Midbrain (tissue), 1 donor: ENCODE measurements around the gene TMEM238L.
A peak's percentile ranks its signal among the peaks of the same experiment; 100 is the strongest.
"Not testable (repeated sequence)": the region's sequence is repeated elsewhere in the genome, so short reads cannot be mapped to it uniquely, and the experiment has no call there.

Source experiments
- DNase-seq: peaks from one replicate; lab custom pipeline; 2025; lab: John Stamatoyannopoulos, UW

TMEM238L gene, protein sequence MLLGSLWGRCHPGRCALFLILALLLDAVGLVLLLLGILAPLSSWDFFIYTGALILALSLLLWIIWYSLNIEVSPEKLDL

DNA sequence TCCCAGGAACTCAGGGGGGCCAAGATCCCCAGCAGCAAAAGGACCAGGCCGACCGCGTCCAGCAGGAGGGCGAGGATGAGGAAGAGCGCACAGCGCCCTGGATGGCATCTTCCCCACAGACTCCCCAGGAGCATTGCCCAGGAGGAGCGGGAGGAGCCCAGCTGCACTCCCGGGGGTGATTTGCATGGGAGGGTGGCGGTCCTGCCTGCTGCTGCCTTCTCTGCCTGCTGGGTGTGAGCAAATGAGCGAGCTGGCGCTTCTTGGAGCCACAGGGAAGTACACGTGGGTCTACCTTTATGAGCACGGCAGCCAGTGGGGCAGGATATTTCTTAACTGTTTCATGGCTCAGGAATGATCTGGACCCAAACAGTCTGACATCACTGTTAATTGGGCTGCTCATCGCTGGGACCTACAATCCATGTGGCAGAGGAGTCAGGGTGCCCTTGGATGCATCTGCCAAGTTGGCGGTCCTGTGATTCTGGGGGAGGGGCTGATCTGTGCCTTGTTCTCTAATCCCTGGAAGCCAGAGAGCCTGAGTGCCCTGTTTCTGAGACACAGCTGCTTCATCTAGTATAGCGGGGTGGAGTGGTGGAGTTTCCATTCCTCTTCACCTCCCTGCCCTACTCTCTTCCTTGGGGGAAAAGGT, at the start of gene TMEM238L:
TSS of gene TMEM238L (minus strand) at position 270 of the 646 bp plus-strand sequence. CDS start at position 134, 136 bp downstream.
- peak; percentile 8 for DNase-seq

DNA sequence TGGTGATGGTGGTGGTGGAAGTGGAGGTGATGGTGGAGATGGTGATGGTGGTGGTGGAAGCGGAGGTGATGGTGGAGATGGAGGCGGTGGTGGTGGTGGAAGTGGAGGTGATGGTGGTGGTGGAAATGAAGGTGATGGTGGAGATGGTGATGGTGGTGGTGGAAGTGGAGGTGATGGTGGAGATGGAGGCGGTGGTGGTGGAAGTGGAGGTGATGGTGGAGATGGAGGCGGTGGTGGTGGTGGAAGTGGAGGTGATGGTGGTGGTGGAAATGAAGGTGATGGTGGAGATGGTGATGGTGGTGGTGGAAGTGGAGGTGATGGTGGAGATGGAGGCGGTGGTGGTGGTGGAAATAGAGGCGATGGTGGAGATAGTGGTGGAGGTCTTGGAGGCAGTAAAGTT, 42.7 kb upstream of the TMEM238L start:
- DNase-seq: not testable (repeated sequence)

DNA sequence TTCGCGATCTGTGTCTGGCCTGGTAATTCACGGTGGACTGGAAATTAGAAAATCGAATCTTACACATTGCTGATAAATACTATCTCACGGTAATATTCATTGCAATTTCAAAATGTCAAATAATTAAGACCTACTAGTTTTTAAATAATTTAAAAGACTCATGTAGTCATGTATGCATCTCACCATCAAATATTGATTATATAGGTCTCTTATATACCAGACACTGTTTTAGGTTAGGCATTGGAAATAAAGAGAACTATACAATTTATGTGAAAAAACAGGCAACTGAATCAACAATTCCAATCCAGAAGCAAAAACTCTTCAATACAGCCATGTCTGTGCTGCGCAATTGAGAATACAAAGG, 41.5 kb upstream of the TMEM238L start:
- no peak for DNase-seq

DNA sequence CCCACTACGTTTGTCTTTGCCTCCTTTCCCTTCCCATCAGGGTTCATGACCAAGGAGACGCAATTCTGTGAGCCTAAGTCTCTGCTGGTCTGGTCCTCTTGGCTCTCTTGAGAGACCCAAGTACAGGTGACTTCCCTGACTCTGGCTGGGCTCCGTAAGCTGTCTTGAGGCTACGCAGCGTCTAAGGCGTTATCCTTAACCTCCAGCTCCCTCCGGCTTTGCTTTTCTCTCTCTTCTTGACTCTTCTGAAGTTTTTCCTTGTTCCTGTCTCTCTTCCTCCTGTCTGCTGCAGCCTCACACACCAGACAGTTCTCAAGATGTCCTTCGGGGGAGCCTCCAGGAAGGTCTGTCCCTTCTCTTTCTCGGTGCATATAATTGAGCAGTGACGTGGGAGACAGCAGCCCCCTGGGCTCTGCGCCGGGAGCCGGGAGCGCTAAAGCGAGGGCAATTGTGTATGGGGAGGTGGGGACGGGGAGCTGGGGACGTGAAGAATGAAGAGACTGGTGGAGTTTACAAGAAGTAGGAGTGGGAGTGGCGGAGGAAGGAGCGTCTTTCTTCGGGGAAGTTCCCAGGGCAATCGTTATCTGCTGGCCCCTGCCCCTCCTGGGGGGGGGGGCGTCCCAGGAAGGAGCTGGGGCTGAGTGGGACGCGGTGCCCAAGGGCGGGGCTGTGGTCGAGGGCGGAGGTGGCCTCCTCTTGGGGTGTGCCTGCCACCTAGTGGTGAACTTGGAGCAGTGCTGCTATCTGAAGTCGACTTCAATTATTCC, 40.9 kb upstream of the TMEM238L start:
- peak; percentile 57 for DNase-seq

DNA sequence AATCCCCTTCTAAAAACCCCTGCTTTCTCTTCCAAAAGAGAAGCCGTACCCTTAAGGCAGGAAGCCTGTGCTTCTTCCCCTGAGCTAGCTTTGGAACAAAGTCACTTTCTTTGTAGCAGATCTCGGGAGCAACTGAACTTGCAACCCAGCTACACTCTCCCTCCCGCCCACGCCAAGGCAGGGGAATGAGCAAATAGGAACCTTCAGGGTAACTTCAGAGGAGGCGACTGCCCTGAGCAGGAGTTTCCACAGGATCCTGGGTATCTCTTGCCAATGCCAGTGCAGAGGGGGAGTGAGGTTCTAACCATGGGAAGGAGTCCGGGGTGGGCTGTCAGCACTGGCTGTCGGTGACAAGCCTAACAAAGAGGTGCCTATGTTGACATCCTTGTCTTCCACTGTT, 39.9 kb upstream of the TMEM238L start:
- DNase-seq: no peak

DNA sequence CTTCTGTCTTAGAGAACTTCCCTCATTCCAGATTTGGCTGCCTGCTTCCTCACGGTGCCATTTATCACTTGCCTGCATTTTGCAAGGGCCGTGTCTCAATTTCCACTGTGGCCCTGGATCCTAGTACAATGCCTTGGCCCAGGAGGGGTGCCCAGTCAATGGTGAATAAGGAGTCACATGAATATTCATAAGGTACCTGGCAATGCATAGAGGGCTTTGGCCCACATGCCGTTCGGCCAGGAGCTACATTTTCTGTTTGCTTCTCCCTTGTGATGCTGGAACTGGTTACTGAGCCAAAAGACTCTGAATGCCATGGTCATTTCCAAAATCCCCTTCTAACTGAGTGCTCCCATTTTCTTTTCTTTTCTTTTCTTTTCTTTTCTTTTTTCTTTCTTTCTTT, 38.8 kb upstream of the TMEM238L start:
- peak; percentile 77 for DNase-seq

DNA sequence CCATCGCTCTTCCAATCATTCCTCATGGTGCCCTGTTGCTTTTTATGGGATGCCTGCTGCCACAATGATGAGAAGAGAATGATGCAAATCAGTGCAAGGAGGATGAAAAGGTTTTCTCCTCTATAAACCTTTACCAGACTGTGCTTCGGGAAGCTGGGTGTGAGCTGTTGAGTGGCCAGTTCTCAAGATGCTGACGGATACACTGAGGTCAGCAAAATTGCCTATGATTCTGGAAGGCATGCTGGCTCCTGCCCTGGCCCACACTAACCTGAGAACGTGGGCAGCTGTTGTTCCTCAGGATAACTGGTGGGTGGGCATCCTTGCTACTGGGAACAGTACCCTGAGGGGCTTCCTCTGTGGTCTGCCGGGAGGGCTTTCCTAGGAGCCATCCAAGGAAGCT, 34.8 kb upstream of the TMEM238L start:
- DNase-seq: no peak

DNA sequence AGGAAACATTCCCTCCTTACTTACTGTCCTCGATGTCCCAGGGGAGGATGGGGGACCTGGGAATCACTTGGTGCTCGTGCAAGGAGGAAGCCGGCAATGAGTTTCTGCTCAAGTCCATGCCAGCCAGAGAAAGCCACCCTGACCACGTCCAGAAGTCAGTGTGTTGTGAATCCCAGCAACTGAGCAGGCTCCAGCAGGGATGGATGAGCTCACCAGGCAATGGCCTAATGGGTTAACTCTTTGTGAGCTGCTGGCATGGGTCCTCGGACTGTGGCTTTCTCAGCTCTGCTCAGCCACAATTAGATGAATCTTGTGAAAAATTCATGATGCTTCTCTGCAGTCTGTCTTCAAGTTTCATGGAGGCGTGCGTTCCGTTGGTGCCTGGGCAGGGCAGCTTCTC, 34.0 kb upstream of the TMEM238L start, which contains the start of gene PIRT:
TSS of gene PIRT (minus strand) at position 167 of the 400 bp plus-strand sequence. CDS start 12,442 bp downstream, outside the sequence.
- peak; percentile 12 for DNase-seq

DNA sequence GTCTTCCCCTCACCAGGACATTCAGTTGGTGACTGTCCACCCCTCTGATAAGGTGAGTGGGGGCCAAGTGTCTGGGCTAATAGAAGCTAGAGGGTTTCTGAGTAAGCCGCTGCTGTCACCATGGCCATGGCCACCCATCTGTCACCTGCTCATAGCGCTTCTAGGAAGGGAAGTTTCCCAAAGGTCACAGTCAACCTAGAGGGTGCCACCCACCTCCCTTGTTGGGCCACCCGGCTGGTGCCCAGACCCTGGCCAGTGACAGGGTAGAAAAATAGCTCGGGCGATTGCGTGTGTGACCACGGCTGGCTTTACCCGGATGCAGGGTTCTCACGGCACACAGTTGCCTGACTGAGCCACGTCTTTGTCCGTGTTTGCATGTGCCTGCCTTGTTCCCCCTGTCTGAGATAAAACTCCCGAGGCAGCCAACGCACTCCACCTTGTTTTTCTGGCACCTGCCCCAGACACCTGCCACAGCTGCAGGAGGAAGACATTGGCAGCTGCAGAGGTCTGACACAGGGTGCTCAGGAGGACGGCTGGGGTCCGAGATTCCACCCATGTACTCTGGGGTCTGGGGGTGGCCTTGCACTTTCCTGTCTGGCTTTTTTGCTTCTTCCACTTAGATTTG, 33.2 kb upstream of the TMEM238L start:
- DNase-seq: no peak

DNA sequence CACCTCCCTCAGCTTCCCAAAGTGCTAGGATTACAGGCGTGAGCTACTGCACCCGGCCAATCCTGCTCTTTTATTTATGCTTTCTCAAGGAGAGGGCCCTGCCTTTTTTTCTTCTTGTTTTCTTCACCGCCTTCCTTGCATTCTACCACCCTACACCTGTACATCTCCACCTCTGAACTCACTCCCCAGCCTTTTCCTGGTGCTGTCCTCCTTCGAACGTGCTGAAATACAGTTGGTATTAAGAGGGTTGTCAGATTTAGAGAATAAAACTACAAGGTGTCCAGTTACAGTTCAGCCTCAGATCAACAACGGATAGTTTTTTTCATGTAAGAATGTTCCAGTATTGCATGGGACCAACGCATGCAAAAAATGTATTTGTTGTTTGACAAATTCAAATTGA, 32.2 kb upstream of the TMEM238L start:
- no peak for DNase-seq

DNA sequence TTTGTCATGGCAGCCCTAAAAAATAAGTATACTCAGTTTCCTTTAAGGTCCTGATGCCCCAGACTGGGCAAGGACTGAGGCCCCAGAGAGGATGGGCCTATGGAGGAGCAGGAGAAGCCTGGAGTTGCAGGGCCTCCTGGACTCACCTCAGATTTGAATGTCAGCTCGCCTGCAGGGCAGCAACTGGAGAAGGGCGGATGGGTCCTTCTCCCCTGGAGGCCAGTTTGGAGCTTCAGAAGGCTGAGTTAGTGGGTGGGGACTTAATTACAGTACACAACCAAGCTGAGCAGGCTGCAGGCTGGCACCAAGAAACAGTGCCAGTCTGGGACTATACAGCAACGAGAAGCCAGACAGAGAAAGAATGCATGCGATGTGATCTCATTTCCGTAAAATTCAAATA, 27.8 kb upstream of the TMEM238L start:
- no peak for DNase-seq

DNA sequence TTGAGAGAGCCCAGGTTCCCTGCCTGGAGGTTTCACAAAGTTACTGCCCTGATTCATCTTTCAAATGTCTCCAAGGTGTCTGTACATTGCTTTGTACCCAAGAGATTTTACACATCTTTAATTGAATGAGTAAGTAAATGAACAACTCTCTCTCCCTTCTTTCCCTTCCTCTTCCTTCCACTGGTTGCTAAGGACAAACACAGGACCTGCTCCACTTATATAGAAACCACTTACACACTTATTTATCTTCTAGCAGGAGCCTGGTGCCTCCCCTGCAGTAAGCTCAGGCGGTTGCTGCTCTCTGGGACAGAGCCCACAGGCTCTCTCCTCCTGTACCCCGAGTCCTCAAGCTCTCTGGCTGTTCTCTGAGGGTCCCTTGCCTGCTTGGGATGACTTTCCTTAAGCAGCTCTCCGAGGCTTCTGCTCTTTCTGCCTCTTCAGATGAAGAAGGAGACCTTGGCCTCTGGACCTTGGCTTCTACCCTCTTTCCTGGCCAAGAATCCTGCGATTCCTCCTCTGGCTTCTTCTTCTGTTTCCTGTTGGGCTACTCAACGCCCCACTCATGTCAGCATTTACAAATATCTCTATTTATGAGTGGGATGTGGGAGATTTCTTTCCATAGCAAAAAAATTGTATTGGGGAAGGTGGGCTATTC, 24.1 kb upstream of the TMEM238L start:
- no peak for DNase-seq

DNA sequence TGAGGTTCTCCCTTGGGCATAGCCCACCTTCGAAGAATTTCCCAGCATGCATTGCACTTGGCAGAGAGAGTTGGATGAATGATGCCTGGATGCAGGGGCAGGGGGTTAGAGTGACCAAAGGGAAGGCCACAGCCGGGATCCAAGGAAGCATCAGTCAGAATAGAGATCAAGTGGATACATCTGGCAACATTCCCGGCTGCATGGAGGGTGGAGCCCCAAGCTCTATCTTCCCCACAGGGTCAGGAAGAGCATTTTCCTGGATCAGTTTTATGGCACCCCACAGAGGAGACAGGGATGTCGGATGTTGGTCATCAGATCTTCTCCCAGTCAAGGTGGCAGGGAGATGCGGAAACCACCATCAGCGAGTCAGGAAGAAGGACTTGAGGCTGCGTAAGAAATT, 21.0 kb upstream of the TMEM238L start:
- DNase-seq: no peak

DNA sequence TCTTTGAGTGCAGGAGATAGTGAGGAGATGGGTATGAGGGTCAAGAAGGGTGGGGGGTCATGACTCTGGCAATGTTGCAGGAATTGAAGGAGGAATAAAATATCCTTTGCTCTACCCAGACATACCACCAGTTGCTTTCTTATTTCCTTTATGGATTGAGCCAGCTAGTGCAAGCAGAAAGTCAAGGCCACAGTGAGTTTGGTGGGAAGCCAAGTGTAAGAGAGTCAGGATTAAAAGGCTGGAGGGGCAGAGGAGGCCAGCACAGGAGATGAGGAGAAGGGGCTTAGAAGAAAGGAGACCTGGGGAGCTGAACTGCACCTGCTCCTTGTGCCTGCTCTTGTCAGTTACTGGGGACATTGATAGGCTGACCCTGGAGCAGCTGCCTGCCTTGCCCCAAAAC, 17.9 kb upstream of the TMEM238L start:
- no peak for DNase-seq

DNA sequence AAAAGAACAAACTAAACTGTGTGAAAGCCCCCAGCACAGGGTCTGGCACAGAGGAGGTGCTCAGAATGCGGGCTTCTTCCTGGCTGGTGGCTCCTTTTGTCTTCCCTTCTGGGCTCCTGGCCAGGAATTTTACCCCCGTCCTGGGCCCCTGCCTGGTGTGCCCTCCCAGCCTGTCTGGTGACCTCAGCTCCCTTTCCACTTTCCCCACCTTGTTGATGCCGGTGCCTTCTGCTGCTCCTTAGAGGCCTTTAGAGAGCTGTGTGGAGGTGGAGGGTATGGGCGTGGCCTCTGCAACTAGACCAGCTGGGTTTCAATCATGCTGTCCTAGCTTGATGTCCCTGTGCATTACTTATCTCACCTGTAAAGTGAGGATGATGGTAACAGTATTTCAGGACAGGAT, 17.2 kb upstream of the TMEM238L start:
- no peak for DNase-seq

DNA sequence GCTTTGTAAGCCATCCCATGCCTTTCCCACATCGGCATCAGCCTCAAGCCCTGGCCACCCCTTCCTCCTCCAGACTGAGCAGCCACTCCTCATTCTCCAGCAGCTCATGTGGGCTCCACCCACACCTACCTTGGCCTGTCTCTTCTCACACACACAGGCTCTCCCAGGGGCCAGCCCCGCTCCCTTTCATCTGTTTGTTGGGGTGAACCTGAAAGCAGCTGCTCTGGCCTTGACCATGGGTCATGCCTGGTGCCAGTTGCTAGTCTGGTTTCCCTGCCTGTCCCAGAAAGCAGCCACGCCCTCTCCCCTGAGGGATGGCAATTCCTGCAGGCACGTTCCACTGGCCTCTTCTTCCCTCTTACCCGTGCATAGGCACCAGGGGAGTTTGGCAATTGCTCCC, 11.4 kb upstream of the TMEM238L start:
- no peak for DNase-seq

DNA sequence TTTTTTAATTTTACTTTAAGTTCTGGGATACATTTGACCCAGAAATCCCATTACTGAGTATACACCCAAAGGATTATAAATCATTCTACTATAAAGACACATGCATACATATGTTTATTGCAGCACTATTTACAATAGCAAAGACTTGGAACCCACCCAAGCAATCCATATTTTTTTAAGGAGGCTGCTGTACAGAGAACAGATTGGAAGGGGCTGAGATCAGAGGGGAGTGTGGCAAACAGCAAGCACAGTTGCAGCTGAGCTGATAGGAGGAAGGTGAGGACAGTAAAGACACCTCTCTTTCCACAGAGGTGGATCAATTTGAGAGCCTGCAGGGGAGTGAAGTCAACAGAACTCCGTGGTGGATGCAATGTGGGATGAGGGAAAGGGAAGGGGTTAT, 10.2 kb upstream of the TMEM238L start:
- DNase-seq: no peak

DNA sequence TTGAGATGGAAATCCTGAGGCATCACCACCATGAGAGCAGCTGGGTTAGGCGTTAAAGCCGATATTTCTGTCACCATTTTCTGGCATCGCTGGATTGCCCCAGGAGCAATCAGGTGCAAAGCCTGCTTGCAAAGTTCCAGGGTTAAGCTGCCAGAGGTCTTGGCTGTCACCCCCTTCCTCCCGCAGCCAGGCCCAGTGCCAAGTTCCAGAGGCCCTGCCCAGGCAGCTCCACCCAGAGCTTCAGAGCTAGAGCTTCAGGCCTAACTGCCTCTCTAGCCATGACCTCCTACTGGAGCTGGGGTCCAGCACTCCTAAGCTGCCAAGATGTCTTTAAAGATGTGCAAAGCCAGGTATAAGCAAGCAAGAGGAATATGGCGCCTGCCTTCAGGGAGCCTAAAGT, 8.8 kb upstream of the TMEM238L start:
- DNase-seq: no peak

DNA sequence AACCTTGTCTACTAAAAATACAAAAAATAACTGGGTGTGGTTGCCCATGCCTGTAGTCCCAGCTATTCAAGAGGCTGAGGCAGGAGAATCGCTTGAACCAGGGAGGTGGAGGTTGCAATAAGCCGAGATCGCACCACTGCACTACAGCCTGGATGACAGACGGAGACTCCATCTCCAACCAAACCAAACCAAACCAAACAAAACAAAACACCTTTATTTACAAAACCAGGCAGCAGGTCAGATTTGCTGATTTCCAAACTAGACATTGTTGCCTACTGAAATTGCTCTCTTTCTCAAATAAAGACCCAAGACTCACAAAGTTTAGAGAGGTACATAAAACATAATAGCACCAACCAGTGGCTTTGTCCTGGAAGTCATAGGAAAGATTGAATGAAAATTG, 5.7 kb upstream of the TMEM238L start:
- no peak for DNase-seq

DNA sequence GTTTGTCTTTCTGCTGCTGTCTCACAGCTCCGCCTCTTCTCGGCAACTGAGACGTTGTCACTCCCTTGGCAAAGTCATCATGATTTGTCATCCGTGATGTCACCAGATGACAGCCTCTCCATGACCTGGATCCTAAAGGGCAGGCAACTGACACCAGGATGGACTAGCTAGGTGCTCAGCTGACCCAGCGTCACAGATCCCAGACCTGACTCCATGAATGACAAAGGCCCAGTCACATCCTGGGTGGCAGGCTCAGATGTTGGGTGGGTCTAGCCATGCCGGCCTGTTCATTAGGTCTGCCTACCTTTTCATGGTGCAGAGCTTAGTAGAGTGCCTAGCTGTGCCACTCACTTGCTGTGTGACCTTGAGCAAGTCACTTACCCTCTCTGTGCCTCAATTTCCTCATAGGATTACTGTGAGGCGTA, 3.8 kb upstream of the TMEM238L start:
- no peak for DNase-seq

DNA sequence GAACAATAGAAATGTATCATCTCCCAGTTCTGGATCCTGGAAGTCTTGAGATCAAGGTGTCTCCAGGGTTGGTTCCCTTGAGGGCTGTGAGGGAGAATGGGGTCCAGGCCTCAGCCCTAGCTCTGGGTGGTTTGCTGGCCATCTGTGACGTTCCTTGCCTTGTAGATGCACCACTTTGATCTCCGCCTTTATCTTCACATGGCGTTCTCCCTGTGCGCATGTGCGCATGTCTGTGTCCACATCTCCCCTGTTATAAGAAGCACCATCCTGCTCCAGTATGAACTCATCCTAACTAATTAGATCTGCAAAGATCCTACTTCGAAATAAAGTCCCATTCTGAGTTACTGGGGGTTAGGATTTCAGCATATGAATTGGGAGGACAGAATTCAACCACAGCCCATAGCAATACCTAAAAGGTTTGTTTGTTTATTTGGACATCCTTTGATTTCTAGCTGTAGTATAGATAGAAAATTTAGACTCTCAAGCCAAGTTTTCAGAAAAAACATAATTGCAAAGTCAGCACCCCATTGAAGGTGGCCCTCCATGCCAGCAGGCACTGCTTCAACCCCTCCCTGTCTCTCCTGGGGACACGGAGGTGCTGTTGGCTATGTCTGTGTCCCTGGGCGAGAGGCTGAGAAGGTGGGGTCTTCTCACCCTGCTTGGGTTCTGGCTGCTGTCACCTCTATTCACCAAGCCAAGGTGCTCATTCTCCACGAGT, 2.8 kb upstream of the TMEM238L start:
- DNase-seq: no peak

DNA sequence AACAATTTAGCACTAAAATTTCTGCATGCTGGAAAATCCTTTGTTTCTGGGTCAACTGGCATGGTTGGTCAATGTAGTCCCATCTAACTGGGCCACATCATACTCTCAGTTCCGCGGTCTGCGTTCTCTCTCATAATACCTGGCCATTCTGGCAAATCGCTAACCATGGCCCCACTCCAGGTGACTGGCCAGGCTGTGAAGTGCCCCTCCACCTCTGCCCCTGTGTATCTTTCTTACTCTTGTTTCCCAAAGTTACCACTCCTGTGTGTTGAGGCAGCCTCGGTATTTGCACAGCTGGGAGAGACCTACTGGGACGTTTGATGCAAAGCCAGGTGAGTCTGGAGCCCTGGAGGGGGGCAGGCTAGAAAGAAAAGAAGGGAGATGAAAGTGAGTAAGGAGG, 2.0 kb upstream of the TMEM238L start:
- no peak for DNase-seq
